GM19395 (cell line): ENCODE results near the gene IQSEC1.
A peak's percentile ranks its signal among the peaks of the same experiment; 100 is the strongest.

Experiments used
- ATAC-seq: cut with Tn5 transposase; IDR thresholded peaks from one replicate; pipeline ENCODE4 v1.9.1; 2021; ENCODE audit warnings: mild to moderate bottlenecking, moderate library complexity; ENCODE audit not compliant: unreplicated experiment

The IQSEC1 gene

DNA sequence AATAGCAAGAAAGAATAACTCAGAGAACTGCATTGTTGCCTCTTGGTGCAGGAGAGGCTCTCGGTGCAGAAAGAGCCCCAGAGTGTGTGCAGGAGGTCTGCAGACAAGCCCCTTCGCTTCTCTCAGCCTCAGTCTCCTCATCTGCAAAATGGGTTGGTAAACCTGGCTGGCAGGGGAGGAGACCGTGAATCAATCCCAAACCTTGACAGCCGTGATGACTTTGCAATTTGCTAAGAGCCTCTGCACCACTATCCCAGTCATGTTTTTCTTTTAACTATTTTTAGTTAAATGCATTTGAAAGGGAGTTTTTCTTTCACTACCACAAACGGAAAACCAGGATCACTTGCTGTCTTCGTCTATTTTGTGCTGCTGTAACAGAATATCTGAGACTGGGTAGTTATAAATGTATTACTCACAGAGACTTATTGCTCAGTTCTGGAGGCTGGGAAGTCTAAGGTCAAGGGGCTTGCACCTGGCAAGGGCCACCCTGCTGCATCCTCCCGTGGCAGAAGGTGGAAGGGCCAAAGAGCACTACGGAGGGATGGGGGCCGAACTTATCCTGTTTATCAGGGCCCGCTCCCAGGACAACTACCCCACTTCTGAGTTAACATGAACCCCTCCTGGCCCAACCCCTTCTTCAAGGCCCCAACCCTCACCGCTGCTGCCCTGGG, 14.2 kb upstream of the IQSEC1 start:
- peak; percentile 1 for ATAC-seq

DNA sequence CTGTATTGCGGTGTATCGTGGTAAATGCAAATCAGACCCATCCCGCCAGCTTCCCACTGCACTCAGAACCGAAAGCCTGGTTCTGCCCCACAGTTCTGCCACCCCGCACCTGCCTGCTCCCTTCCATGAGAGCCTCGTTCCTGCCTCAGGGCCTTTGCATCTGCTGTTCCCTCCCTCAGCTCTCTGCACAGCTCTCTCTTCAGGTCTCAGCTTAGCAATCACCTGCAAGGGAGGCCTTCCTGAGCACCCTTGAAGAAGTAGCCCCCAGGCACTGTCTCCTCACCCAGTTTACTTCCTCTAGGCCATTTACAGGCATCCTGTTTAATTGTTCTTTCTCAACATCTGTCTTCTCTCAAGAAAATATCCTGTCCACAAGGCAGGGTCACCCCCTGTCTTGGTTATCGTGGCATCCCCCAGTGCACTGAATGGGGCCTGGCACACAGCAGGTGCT, 13.3 kb upstream of the IQSEC1 start:
- ATAC-seq = no peak

GRCh38 chr3:13085846-13086179, 12.6 kb upstream of the IQSEC1 start:
- no peak for ATAC-seq

- no peak for ATAC-seq
These were observed 12.0 kb upstream of the IQSEC1 start for GRCh38 chr3:13085081-13085845.

DNA sequence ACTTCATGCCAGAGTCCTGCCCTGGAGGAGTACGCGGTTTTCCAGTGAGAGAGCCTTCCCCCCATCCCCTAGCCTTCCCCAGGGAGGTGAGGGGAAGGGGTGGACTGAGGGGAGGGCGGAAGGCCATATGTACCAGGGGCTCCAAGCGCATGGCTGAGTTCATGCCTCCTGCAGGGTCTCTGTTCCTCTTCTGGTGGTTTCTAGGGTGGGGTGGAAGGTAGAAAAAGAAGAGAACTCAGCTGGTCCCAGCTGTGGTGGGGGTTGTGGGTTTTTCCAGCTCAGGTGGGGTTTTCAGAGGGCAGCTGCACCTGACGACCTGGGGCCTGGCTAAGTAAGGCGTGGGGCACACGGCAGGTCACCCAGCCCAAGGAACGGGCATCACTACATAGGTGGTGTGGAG, 10.7 kb upstream of the IQSEC1 start:
- peak; percentile 66 for ATAC-seq

DNA sequence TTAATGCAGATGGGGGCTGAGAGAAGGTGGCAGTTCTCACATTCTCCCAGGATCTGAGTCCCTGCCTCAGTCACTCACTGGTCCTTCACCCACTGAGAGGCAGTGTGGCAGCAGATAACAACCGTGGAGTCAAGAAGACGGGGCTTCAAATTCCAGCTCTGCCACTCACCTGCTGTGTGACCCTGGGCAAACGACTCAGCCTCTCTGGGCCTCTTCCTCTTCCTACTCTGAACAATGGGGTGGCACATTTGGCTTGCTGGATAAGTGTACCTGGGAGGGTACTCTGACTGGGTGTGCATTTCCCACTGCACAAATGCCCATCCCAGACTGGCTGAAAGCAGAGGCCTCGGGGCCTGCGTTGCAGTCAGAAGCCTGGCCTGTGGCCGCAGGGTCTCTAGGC, 10.0 kb upstream of the IQSEC1 start:
- no peak for ATAC-seq

DNA sequence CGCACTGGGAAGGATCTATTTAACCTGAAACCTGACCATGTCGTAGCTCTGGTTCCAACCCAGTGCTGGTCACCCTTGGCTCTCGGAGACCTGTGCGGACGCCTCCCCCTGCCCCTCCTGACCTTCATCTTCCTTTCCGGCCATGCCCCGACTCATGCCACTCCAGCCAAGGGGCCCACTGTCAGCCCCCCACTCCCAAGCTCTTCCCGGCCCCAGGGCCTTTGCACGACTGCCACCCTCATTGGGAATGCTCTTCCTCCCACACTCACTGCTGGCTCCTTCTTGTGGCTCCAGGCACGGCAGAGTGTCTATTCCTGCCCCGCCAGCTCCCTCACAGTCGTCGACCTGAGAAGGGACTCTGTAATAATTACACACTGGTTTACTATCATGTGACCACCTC, 9.4 kb upstream of the IQSEC1 start:
- no peak for ATAC-seq

GRCh38 chr3:13081603-13082360, 8.6 kb upstream of the IQSEC1 start:
- ATAC-seq = no peak

DNA sequence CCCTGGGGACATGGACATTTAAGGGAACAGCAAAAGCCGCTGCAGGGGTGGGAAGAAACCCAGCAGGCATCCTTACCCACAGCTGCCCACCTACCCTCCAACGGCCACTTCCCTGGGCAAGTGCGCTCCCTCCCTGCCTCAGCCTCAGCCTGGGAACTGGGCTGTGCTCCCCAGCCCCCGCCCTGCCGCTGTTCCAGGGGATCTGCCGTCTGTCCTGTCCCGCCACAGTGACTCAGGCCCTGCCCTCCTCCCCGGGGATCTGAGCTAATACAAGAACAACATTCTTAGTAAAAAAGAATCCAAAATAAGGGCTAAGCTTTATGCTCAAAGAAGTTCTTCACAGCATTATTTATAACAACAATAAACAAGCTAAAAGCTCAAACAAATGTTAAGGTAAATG, 7.4 kb upstream of the IQSEC1 start:
- ATAC-seq = no peak

GRCh38 chr3:13080026-13080425, 6.8 kb upstream of the IQSEC1 start:
- ATAC-seq = no peak

- no peak for ATAC-seq
These were observed 6.3 kb upstream of the IQSEC1 start for GRCh38 chr3:13079510-13079909.

- no peak for ATAC-seq
These were observed 5.8 kb upstream of the IQSEC1 start for GRCh38 chr3:13079051-13079450.

DNA sequence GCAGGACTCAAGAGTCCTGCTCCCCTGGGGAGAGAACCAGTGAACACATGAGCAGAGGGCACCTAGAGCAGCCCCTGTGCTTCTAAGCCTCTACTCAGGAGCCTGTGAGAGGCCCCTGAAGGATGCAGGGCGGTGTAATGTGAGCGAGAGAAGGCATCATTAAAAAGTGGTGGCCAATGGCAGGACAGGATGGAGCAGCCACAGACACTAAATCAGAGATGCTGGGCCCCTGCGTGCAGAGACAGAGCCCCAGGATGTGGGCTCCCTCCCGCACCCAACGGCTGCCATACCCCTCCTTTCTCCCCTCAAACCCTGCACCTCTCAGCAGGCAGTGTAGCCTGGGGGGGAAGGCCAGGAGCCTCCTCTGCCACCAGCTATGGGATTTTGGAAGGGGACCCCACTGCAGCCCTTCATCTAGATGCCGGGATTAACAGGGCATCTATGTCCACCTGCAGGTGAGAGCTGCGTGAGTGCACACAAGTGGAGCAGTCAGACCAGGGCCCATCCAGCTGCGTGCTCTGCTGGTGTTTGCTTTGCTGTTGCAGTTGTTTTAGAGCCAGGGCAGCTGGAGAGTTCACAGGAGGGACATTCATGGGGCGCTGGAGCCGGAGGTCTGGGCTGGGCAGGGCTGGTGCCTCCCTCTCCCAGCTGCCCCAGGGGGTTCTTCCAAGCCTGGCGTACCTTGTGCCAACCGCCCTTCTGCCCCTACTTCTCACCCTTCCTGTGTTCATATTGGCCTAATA, 5.1 kb upstream of the IQSEC1 start:
- no peak for ATAC-seq

- no peak for ATAC-seq
These were observed 4.4 kb upstream of the IQSEC1 start for GRCh38 chr3:13077431-13078162.

DNA sequence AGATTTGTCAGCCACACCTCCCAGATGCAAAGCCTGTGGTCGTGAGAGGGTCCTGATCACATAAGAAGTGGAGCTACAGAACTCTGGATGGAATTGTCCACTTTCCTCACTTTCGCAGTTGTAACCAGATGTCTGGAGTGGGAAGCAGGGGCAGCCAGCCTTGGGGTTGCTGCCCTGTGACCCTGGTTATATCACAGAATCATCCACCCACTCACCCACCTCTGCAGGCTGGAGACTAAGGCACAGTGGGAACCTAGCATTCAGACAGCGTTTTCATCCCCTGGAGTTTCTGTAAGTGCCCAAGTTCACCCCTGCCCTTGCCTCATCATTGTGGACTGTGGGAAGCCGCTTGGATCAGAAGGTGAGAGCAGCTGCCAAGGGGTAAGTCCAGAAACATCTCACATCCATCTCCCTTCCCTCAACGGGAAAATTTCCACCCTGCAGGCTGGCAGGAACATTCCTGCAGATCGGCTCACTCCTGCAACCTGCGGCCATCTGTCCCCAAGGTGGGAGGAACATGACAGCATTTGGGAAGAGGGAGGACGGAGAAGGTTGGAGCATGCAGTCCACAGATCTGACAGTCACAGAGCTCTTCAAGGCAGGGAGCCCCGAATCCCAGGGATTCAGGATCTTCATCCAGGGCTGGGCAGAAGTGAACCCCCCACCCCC, 2.9 kb upstream of the IQSEC1 start:
- no peak for ATAC-seq

DNA sequence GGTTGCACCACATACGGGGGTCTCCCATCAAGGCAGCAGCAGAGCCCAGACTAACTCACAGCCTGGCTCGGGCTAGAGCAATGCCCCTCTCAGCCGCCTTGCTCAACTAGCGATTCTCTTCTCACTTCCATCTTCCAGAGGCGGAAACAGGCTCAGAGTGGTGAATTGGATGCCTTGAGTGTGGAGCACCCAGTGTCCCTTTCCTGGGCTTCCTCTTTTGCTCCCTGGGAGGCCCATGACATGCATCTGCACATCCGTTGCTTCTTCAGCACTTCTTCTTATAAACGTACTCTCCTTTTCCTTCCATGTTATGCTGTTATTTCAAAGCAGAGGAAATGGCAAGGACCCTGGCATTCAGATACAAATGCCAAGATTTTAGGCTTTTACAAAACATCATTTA, 2.1 kb upstream of the IQSEC1 start:
- ATAC-seq = no peak

GRCh38 chr3:13074006-13074375, 762 bp upstream of the IQSEC1 start:
- ATAC-seq = no peak

DNA sequence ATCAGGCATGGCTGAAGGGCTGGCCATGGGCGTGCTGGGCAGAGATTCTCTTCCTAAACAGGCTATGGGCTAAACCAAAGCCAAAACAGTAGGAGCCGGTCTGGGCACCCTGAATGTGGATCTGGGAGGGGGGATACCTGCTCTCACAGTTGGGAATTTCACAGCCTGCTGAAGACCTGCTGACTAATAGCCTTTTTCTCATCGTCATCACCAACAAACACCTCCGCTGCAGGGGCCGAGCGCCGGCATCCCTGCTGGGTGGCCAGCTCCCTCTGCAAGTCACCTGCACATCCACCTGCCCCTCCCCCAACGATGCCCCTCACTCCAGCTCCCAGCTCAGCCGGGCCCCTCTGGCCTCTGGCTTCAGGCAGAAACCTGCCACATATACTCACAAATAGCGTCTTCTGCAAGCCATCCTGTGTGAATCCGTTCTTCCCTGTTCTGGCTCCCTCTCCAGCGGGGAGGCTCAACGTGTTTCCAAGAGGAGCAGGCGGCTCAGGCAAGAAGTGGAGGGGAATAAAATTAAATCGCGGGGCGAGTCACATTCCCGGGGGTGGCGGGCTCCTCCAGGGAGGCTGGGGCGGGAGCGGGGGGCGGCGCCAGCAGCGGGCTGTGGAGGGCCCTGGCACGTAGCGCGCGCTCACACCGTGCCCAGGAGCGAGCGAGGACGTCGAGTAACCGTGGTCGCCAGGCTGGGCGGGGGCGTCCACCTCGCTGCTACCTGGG, 466 bp downstream of the IQSEC1 start:
- peak; percentile 32 for ATAC-seq

GRCh38 chr3:13072239-13072599, 1.0 kb downstream of the IQSEC1 start:
- no peak for ATAC-seq

GRCh38 chr3:13071695-13072094, 1.5 kb downstream of the IQSEC1 start:
- ATAC-seq = no peak
